ENCODE measurements around the gene KLHDC7B. TPM values are rescaled to one million over a fixed set of nuclear protein-coding genes. Genes with fewer than 3 reads are reported as not detected.

The KLHDC7B gene
- total and polyA plus RNA-seq, 2 of the 13 experiments (the other 11 are each of a cell fraction or from before 2014, with no cell fraction given), result 0.11 TPM; not detected in 1

- no peak for TF ChIP-seq ZBTB39 (CRISPR knock-in tag; IDR thresholded peaks at IDR 0.05)
- 0 out of 2 replicates have a peak, but pooled peaks have one; percentile 14 for TF ChIP-seq PRDM10 (CRISPR knock-in tag; IDR thresholded peaks at IDR 0.05; ENCODE audit: low read depth)
- TF ChIP-seq ZNF546 (CRISPR knock-in tag; conservative IDR thresholded peaks at IDR 0.05), result no peak
- TF ChIP-seq NFAT5 (CRISPR knock-in tag; IDR thresholded peaks at IDR 0.05), result no peak
- no peak for TF ChIP-seq ZNF180 (CRISPR knock-in tag; IDR thresholded peaks at IDR 0.05; ENCODE audit: borderline replicate concordance, low read depth)
- peak; percentile 41 for TF ChIP-seq RARA (CRISPR knock-in tag; IDR thresholded peaks at IDR 0.05)
- peak; percentile 29; the same call in 2 of the 3 replicates for TF ChIP-seq MXI1 (IDR thresholded peaks at IDR 0.05; ENCODE audit: borderline replicate concordance, low read depth, low read length)
- 0 out of 2 replicates have a peak, but pooled peaks have one; percentile 32 for TF ChIP-seq TBX2 (CRISPR knock-in tag; IDR thresholded peaks at IDR 0.05; ENCODE audit: borderline replicate concordance)
- peak; percentile 64; the same call in 1 of the 2 replicates for TF ChIP-seq ZHX1 (CRISPR knock-in tag; IDR thresholded peaks at IDR 0.05; ENCODE audit: low read depth)
- TF ChIP-seq ZBTB21 (CRISPR knock-in tag; IDR thresholded peaks at IDR 0.05), result peak; percentile 64; the same call in 1 of the 2 replicates
- TF ChIP-seq ZSCAN12 (CRISPR knock-in tag; IDR thresholded peaks at IDR 0.05), result no peak
- TF ChIP-seq MIXL1 (CRISPR knock-in tag; IDR thresholded peaks at IDR 0.05), result no peak
- 0 out of 2 replicates have a peak, but pooled peaks have one; percentile 39 for TF ChIP-seq TGIF2 (CRISPR knock-in tag; IDR thresholded peaks at IDR 0.05)
- TF ChIP-seq MXD3 (CRISPR knock-in tag; IDR thresholded peaks at IDR 0.05), result no peak
Observed at GRCh38 chr22:50568626-50569025, 22.9 kb downstream of the KLHDC7B start (continued).
